Adrenal gland (tissue), 12 donors: ENCODE measurements around the gene CAMK2G. TPM values are rescaled to one million over a fixed set of nuclear protein-coding genes. Genes with fewer than 3 reads are reported as not detected.

Source experiments
- DNase-seq, 7 donors: peaks; one replicate each; pipeline ENCODE4 v3.0.0-alpha.2; 2019 to 2020
- H3K27ac ChIP-seq, 5 donors: fragments of 200-600 bp; sonication (generic) in 4 of 5; 1 replicate in 3 of 5; 2 replicates in 2 of 5; pipeline versions ENCODE4 v1.5.1 to v1.8.0; 2016 to 2020; ENCODE audit warnings: mild to moderate bottlenecking in 1 of 5
- H3K27me3 ChIP-seq: fragments of 200-600 bp; 2 replicates; pipeline ENCODE4 v1.8.0; 2021
- H3K36me3 ChIP-seq, 2 donors: fragments of 200-600 bp; replicated peaks in 1 of 2; 1 replicate in 1 of 2; 2 replicates in 1 of 2; pipeline versions ENCODE4 v1.5.1 to v1.8.0; 2018 to 2022
- H3K4me1 ChIP-seq, 2 donors: fragments of 200-600 bp; replicated peaks in 1 of 2; 1 replicate in 1 of 2; 2 replicates in 1 of 2; pipeline versions ENCODE4 v1.5.1 to v1.8.0; 2018 to 2021
- H3K4me3 ChIP-seq, 4 donors: fragments of 200-600 bp; sonication (generic) in 3 of 4; one replicate each; pipeline ENCODE4 v1.5.1; 2016 to 2018
- H3K9me3 ChIP-seq, 3 donors: fragments of 200-600 bp; sonication (generic) in 1 of 3; replicated peaks in 1 of 3; 1 replicate in 2 of 3; 2 replicates in 1 of 3; pipeline versions ENCODE4 v1.5.1 to v1.8.0; 2016 to 2021
- CTCF ChIP-seq, 6 experiments: fragments of 450-650 bp in 4 of 6; fragments of 200-600 bp in 2 of 6; sonication (generic) in 1 of 6; IDR thresholded peaks; 1 replicate in 5 of 6; 2 replicates in 1 of 6; pipeline versions ENCODE4 v1.5.1 to v1.8.0; 2016 to 2021; ENCODE audit warnings: antibody characterized with exemption in 6 of 6, mild to moderate bottlenecking in 2 of 6, moderate library complexity in 1 of 6
- POLR2A ChIP-seq, 2 donors: fragments of 450-650 bp; IDR thresholded peaks; one replicate each; pipeline ENCODE4 v1.6.1; 2017; ENCODE audit warnings: antibody characterized with exemption in 2 of 2, mild to moderate bottlenecking in 2 of 2, moderate library complexity in 1 of 2
- WGBS, 4 donors: extraction: QIAGEN DNeasy Blood & Tissue Kit in 2 of 4; methylation state at CpG; one replicate each; pipeline versions ENCODE4 v1.1.5 to v1.1.7; 2013 to 2017; 5-methylcytosine and 5-hydroxymethylcytosine counted together
- intact Hi-C, 2 donors: fragments of 100-400 bp; cut with DNase I; formaldehyde crosslinking; loops; one replicate each; pipeline versions ENCODE4 v1.14.1 to v1.15.0; 2022 to 2023
- polyA plus RNA-seq, 3 donors: library from polyadenylated mRNA; stranded (reverse); fragments of 200-250 nt in 2 of 3; fragments of 350-450 nt in 1 of 3; fragmentation: Illumina TruSeq in 1 of 3; extraction: RNeasy Lipid Tissue Mini Kit (QIAGEN cat#74804) in 1 of 3; gene quantifications; one replicate each; pipeline ENCODE4 v1.2.3, GENCODE V29; 2013 to 2014
- total RNA-seq, 9 donors: library from RNA; depleted of rRNA in 4 of 9; stranded (reverse); fragments of >200 nt in 4 of 9; fragments of 120-200 nt in 1 of 9; fragmentation: NEBNext Ultra II Directional in 1 of 9; extraction: Animal tissue kit (Norgen Biotek cat#: 25700) in 1 of 9; gene quantifications; one replicate each; pipeline versions ENCODE4 v1.1.0 to v1.2.4, GENCODE V29; 2013 to 2023
- donor health status: healthy with polysubstance abuse.
- donor health status: Bipolar disorder and iron deficiency.
- donor health status: DM: yes; HTN: yes; CAD: no.
- donor health status: DM: no; HTN: no; CAD: no.
- donor health status: DM: no; HTN: no; CAD: no.
- donor health status: DM: yes; HTN: yes; CAD: no.

Gene CAMK2G
- total and polyA plus RNA-seq, 12 donors, result 12.7 to 27.3 (median 19.7) TPM

GRCh38 chr10:73881221-73881919 is 7.0 kb upstream of the CAMK2G start:
- Histone ChIP-seq H3K27ac (no peak overlapping the region), H3K27me3 (no peaks in the 10 kb centered on the region), H3K4me3 (no peak overlapping the region), H3K36me3 (no peaks in the 10 kb centered on the region), H3K4me1 (peaks cover 1 to 3% of the 10 kb centered on the region in 2 donors), H3K9me3 (no peaks in the 10 kb centered on the region)
- TF ChIP-seq CTCF (IDR thresholded peaks at IDR 0.05) (no peak), POLR2A (IDR thresholded peaks at IDR 0.05) (no peak)
- intact Hi-C loops, result loop anchor here in 1 of 2 donors (5.0 to 10.0 kb wide), 2 partner anchors 34 to 203 kb away; no protein-coding TSS in a partner anchor
- DNase-seq, result no peak
- WGBS, 4 donors, result 74 to 86% (median 82%) methylated on average over 3 of the region's 3 CpGs

DNA sequence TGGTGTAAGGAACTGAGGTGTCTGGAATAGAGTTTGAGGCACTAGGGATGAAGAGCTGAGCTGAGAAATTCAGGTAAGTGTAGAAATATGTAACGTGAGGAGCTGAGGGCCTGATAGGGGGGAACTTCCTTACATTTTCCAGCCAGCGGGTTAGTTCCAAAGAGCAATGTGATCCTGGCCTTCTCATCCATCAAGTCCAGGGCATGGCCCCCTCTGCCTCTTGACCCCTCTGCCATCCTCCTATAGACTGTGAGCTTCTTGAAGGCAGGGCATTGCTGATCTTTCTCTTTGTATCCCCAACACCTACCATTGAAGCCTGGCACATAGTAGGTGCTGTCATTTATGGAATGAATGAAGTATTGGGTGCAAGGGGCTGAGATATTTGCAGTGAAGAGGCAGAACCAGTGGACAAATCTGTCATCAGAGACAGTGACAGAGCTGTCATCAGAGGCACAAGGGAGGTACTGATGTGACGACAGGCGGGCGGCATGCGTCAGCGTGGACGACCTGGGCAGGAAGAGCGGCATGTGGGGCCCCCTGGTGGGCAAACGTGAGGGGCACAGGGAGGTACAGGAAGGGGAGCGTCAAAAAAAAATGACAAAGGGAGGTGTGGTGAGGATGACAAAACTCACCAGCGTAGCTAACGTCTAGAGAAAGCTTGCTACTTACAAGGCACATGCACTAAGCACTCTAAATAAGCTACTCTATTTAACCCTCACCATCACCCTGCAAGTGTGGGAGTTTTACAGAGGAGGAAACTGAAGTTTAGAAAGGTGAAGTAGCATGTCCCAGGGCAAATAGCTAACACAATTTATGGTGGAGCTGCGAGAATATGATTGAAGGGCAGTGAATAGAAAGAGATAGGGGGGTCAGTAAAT is 5.2 kb upstream of the CAMK2G start:
- intact Hi-C loops, result loop anchor here (2.0 to 10.0 kb wide), 4 partner anchors 31 to 205 kb away; partner anchors contain the start of gene NDST2 (in 1 of the 2)
- Histone ChIP-seq H3K27me3 (no peaks in the 10 kb centered on the region), H3K4me3 (no peak overlapping the region), H3K4me1 (peaks cover 0 to 4% of the 10 kb centered on the region in 2 donors), H3K27ac (no peak overlapping the region), H3K9me3 (no peaks in the 10 kb centered on the region), H3K36me3 (no peaks in the 10 kb centered on the region)
- DNase-seq, result peak; percentile 84 to 93 (median 89)
- WGBS, 4 donors, result 10 to 14% (median 13%) methylated on average over 14 of the region's 14 CpGs
- TF ChIP-seq POLR2A (IDR thresholded peaks at IDR 0.05), result no peak
- TF ChIP-seq CTCF (IDR thresholded peaks at IDR 0.05), result peak; percentile 86 to 99 (median 96)

DNA sequence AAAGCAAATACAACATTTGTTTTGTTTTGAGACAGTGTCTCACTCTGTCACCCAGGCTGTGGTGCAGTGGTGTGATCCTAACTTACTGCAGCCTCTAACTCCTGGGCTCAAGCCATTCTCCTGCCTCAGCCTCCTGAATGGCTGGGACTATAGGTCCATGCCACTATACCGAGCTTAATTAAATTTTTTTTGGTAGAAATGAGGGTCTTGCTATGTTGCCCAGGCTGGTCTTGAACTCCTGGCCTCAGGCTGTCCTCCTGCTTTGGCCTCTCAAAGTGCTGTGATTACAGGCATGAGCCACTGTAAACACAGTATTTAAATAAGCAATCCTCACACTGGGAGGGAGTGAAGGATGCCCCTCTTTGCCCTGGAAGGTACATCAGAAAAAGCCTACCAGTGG is 4.0 kb upstream of the CAMK2G start:
- TF ChIP-seq POLR2A (IDR thresholded peaks at IDR 0.05) (no peak), CTCF (IDR thresholded peaks at IDR 0.05) (no peak)
- Histone ChIP-seq H3K27me3 (no peaks in the 10 kb centered on the region), H3K36me3 (no peaks in the 10 kb centered on the region), H3K27ac (no peak overlapping the region), H3K4me3 (no peak overlapping the region), H3K4me1 (peaks cover 0 to 4% of the 10 kb centered on the region in 2 donors), H3K9me3 (no peaks in the 10 kb centered on the region)
- intact Hi-C loops, result loop anchor here in 1 of 2 donors (2.0 to 10.0 kb wide), 2 partner anchors 30 to 64 kb away; partner anchors contain the start of gene NDST2
- WGBS, 4 donors, result 64 to 88% (median 82%) methylated on average over 1 of the region's 1 CpG
- no peak for DNase-seq

DNA sequence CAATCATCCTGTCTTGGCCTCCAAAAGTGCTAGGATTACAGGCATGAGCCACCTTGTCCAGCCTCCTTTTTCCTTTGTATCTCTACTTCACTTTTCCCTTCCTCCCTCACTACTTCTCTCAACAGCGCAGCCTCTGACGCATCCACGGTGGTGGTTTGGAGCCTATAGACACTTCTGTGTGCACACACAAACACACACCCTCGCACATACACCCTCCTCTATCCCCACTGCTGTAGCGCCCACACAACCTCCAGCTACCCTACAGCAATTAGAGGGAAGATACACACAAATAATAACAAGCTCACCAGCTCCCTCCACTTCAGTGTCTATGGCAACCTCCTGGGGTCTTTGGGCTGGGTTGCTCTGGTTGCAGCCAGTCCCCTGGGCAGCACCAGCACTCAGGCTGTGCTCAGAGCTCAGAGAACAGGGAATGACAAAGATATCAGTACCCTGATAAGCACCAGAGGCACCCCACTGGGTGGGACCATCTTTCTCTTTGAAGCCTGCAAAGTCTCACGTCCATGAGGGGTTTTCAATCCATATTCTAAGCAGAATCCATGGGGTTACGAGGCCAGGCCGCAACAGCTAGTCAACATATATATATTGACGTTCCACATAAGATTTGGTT is 3.3 kb upstream of the CAMK2G start:
- Histone ChIP-seq H3K36me3 (no peaks in the 10 kb centered on the region), H3K27me3 (no peaks in the 10 kb centered on the region), H3K27ac (no peak overlapping the region), H3K4me1 (peaks cover 0 to 10% of the 10 kb centered on the region in 2 donors), H3K9me3 (no peaks in the 10 kb centered on the region), H3K4me3 (no peak overlapping the region)
- no peak for TF ChIP-seq CTCF (IDR thresholded peaks at IDR 0.05)
- no peak for TF ChIP-seq POLR2A (IDR thresholded peaks at IDR 0.05)
- intact Hi-C loops, result loop anchor here in 1 of 2 donors (2.0 to 10.0 kb wide), 2 partner anchors 29 to 63 kb away; partner anchors contain the start of gene NDST2
- 86 to 96% (median 89%) methylated on average over 9 of the region's 9 CpGs for WGBS, 4 donors
- no peak for DNase-seq
